GM12874 (cell line): ENCODE measurements around the gene VAMP2.

ENCODE experiments used
- CTCF ChIP-seq: IDR thresholded peaks from 2 replicates; pipeline ENCODE4 v1.5.1; 2011; ENCODE audit warnings: low read depth, mild to moderate bottlenecking, control low read depth, low read length, moderate library complexity; ENCODE audit not compliant: insufficient read depth

VAMP2 gene

GRCh38 chr17:8150194-8151119 lies 12.3 kb downstream of the VAMP2 start:
- TF ChIP-seq CTCF, result no peak

- TF ChIP-seq CTCF, result no peak
Measured at GRCh38 chr17:8149419-8150193, 13.1 kb downstream of the VAMP2 start.

- no peak for TF ChIP-seq CTCF
Measured at GRCh38 chr17:8148560-8148959, 14.2 kb downstream of the VAMP2 start.

- TF ChIP-seq CTCF, result no peak
Measured at GRCh38 chr17:8147805-8148404, 14.8 kb downstream of the VAMP2 start.

- no peak for TF ChIP-seq CTCF
Measured at GRCh38 chr17:8147141-8147804, 15.5 kb downstream of the VAMP2 start.

GRCh38 chr17:8146381-8147140 lies 16.2 kb downstream of the VAMP2 start:
- no peak for TF ChIP-seq CTCF
